GM12878 (cell line): ENCODE results near the gene PLCB4.

ENCODE experiments used
- ATF7 ChIP-seq: fragments of 450-650 bp; IDR thresholded peaks from 2 replicates; pipeline ENCODE4 v1.6.1; 2016; ENCODE audit warnings: low read depth, mild to moderate bottlenecking
- EZH2 ChIP-seq: IDR thresholded peaks from 2 replicates; pipeline ENCODE4 v1.6.1; 2012; ENCODE audit warnings: low read depth, mild to moderate bottlenecking, control low read depth, inconsistent platforms, low read length, borderline replicate concordance; ENCODE audit not compliant: control insufficient read depth
- PAX5 ChIP-seq: IDR thresholded peaks from 2 replicates; pipeline ENCODE4 v1.6.1; 2011; ENCODE audit warnings: low read depth, low read length, borderline replicate concordance
- POLR2AphosphoS5 ChIP-seq: IDR thresholded peaks from 2 replicates; pipeline ENCODE4 v1.6.1; 2011; ENCODE audit warnings: mild to moderate bottlenecking, low read length, inconsistent platforms
- RAD21 ChIP-seq: IDR thresholded peaks from 2 replicates; pipeline ENCODE4 v1.6.1; 2011; ENCODE audit warnings: mild to moderate bottlenecking, low read depth, low read length, moderate library complexity; ENCODE audit not compliant: insufficient read depth
- ZNF24 ChIP-seq: fragments of 450-650 bp; IDR thresholded peaks from 2 replicates; pipeline ENCODE4 v1.6.1; 2017; ENCODE audit warnings: antibody characterized with exemption, mild to moderate bottlenecking
- ZZZ3 ChIP-seq: IDR thresholded peaks from 2 replicates; pipeline ENCODE4 v1.6.1; 2011; ENCODE audit warnings: low read depth; ENCODE audit not compliant: control insufficient read depth, insufficient read length
- TF ChIP-seq, protein P1 (sequence below): IDR thresholded peaks from 2 replicates; pipeline ENCODE4 v1.6.1; 2012; ENCODE audit warnings: mild to moderate bottlenecking, low read depth, low read length
- TF ChIP-seq, protein P2 (sequence below): IDR thresholded peaks from 2 replicates; pipeline ENCODE4 v1.6.1; 2011; ENCODE audit warnings: borderline replicate concordance, low read depth, mild to moderate bottlenecking, moderate library complexity, mixed read lengths, low read length; ENCODE audit not compliant: insufficient read depth; ENCODE audit errors: extremely low read length
- TF ChIP-seq, protein P3 (sequence below), 3 experiments: IDR thresholded peaks in 2 of 3; conservative IDR thresholded peaks in 1 of 3; 2 replicates each; pipeline ENCODE4 v1.5.1; 2011; ENCODE audit warnings: low read depth in 3 of 3, low read length in 3 of 3, mild to moderate bottlenecking in 3 of 3, control low read depth in 2 of 3, moderate library complexity in 2 of 3, inconsistent platforms in 1 of 3, mixed read lengths in 1 of 3; ENCODE audit not compliant: control insufficient read depth in 2 of 3, insufficient read depth in 1 of 3; ENCODE audit errors: extremely low read depth in 1 of 3

DNA sequence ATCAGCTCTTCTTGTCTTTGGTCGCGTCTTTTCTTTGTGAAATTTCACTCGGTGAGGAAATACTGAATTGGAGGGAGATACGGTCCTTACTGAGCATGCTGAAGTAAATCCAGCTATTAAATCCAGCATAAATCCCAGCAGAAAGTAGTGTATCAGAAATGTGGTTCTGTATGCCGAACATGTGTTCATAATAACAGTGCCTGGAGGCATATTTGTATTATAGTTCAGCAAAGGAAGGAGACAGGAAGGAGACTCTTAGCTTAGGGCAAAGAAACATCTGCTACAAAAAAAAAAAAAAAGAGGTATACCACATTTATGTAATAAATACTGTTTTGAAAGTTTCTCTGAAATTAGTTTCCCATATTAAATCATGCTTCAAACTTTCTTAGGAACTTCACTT is 211.8 kb downstream of the PLCB4 start:
- TF ChIP-seq EZH2 (no peak), ZZZ3 (no peak), PAX5 (no peak), RAD21 (no peak), ATF7 (no peak), POLR2AphosphoS5 (no peak), ZNF24 (no peak)
- TF ChIP-seq, protein P1, sequence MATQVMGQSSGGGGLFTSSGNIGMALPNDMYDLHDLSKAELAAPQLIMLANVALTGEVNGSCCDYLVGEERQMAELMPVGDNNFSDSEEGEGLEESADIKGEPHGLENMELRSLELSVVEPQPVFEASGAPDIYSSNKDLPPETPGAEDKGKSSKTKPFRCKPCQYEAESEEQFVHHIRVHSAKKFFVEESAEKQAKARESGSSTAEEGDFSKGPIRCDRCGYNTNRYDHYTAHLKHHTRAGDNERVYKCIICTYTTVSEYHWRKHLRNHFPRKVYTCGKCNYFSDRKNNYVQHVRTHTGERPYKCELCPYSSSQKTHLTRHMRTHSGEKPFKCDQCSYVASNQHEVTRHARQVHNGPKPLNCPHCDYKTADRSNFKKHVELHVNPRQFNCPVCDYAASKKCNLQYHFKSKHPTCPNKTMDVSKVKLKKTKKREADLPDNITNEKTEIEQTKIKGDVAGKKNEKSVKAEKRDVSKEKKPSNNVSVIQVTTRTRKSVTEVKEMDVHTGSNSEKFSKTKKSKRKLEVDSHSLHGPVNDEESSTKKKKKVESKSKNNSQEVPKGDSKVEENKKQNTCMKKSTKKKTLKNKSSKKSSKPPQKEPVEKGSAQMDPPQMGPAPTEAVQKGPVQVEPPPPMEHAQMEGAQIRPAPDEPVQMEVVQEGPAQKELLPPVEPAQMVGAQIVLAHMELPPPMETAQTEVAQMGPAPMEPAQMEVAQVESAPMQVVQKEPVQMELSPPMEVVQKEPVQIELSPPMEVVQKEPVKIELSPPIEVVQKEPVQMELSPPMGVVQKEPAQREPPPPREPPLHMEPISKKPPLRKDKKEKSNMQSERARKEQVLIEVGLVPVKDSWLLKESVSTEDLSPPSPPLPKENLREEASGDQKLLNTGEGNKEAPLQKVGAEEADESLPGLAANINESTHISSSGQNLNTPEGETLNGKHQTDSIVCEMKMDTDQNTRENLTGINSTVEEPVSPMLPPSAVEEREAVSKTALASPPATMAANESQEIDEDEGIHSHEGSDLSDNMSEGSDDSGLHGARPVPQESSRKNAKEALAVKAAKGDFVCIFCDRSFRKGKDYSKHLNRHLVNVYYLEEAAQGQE = no peak
- TF ChIP-seq, protein P2, sequence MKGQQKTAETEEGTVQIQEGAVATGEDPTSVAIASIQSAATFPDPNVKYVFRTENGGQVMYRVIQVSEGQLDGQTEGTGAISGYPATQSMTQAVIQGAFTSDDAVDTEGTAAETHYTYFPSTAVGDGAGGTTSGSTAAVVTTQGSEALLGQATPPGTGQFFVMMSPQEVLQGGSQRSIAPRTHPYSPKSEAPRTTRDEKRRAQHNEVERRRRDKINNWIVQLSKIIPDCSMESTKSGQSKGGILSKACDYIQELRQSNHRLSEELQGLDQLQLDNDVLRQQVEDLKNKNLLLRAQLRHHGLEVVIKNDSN = no peak
- TF ChIP-seq, protein P3, sequence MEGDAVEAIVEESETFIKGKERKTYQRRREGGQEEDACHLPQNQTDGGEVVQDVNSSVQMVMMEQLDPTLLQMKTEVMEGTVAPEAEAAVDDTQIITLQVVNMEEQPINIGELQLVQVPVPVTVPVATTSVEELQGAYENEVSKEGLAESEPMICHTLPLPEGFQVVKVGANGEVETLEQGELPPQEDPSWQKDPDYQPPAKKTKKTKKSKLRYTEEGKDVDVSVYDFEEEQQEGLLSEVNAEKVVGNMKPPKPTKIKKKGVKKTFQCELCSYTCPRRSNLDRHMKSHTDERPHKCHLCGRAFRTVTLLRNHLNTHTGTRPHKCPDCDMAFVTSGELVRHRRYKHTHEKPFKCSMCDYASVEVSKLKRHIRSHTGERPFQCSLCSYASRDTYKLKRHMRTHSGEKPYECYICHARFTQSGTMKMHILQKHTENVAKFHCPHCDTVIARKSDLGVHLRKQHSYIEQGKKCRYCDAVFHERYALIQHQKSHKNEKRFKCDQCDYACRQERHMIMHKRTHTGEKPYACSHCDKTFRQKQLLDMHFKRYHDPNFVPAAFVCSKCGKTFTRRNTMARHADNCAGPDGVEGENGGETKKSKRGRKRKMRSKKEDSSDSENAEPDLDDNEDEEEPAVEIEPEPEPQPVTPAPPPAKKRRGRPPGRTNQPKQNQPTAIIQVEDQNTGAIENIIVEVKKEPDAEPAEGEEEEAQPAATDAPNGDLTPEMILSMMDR (IDR thresholded peaks at IDR 0.05 in 2 of 3, conservative IDR thresholded peaks at IDR 0.05 in 1 of 3; ENCODE audit: control insufficient read depth in 2 of 3, extremely low read depth in 1 of 3, insufficient read depth in 1 of 3, low read depth in 3 of 3, low read length in 3 of 3) = no peak
